D721Med (cell line): ENCODE results near the gene SOBP.

ENCODE experiments used
- DNase-seq: peaks from one replicate; pipeline ENCODE4 v3.0.0; 2011; ENCODE audit warnings: low spot score; ENCODE audit not compliant: insufficient read length
- FAIRE-seq: peaks from 2 replicates; lab custom pipeline; 2011; peaks lifted over from hg19 to GRCh38; lab: Jason Lieb, UNC
- TF ChIP-seq, protein P1 (sequence below): IDR thresholded peaks from 2 replicates; pipeline ENCODE4 v1.5.1; 2012; ENCODE audit warnings: mild to moderate bottlenecking, control low read depth; ENCODE audit not compliant: insufficient read depth; ENCODE audit errors: missing control alignments

SOBP gene

GRCh38 chr6:107490566-107491137 lies 735 bp downstream of the SOBP start:
- TF ChIP-seq, protein P1, sequence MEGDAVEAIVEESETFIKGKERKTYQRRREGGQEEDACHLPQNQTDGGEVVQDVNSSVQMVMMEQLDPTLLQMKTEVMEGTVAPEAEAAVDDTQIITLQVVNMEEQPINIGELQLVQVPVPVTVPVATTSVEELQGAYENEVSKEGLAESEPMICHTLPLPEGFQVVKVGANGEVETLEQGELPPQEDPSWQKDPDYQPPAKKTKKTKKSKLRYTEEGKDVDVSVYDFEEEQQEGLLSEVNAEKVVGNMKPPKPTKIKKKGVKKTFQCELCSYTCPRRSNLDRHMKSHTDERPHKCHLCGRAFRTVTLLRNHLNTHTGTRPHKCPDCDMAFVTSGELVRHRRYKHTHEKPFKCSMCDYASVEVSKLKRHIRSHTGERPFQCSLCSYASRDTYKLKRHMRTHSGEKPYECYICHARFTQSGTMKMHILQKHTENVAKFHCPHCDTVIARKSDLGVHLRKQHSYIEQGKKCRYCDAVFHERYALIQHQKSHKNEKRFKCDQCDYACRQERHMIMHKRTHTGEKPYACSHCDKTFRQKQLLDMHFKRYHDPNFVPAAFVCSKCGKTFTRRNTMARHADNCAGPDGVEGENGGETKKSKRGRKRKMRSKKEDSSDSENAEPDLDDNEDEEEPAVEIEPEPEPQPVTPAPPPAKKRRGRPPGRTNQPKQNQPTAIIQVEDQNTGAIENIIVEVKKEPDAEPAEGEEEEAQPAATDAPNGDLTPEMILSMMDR = no peak
- DNase-seq = no peak
- no peak for FAIRE-seq

DNA sequence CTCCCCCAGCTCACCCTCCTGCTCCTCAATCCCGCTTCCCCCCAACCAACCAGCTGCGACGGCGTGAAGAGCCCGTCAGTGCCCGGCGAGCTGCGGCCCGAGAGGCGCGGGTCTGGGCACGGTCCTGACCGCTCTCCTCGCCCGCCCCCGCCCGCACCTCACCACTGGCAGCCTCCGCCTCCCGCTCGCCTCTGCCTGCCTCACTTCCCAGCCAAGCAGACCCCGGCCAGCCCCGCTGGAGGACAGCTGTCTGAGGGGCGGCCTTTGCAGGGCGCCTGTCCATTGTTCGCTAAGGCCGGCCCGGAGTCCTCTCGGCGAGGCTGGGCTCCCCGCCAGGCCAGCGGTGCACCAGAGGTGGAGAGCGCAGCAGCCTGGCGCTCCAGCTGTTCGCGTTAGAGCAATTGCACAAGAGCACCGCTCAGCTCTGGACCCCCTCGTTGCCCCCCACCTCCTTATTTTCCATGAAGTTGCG lies 1.3 kb downstream of the SOBP start:
- TF ChIP-seq, protein P1 = no peak
- no peak for DNase-seq
- FAIRE-seq = no peak

GRCh38 chr6:107491760-107492660 lies 2.1 kb downstream of the SOBP start:
- no peak for DNase-seq
- TF ChIP-seq, protein P1 = no peak
- FAIRE-seq = no peak

- TF ChIP-seq, protein P1 = no peak
- DNase-seq = no peak
- no peak for FAIRE-seq
Measured at GRCh38 chr6:107493158-107494057, 3.5 kb downstream of the SOBP start.

DNA sequence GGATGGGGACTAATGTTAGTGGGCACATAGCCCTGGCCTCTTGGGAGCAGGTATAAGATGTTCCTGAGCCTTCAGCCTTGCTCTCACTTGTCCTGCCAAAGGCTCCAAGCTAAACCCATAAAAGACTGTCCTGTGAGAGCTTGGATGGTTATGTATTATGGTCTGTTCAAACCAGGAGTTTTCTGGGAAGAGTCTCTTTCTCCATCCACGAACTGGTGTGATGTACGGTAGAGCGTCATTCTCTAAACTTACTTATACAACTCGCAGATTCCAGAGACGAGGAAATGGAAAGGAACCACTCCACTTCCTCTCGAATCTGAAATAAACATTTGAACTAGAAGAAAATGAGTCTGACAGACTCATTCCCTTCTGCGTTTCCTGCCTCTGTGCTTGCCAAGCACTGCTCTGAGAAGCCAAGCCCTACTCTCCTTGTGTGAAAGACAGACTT lies 5.3 kb downstream of the SOBP start:
- FAIRE-seq (no peak), DNase-seq (no peak)
- TF ChIP-seq, protein P1 = no peak

DNA sequence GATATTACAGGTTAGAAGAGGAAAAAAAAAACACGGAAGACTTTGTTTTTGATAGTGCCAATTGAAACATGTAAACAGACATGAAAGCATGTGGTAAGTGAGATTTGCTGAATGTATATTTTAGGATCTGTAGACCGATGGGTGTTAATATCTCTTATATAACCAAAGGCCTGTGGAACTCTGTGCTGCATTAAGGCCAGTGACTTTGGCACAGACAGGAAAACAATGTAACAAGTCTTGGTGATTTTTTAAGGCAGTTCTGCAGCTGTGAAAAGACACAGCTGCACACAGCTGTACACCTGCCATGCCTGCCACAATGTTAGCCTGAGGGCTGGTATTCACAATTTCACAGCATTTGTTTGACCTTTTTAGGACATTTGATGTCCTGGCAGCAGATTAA lies 6.1 kb downstream of the SOBP start:
- TF ChIP-seq, protein P1 = no peak
- DNase-seq (no peak), FAIRE-seq (no peak)
